OCI-LY7 (cell line): ENCODE data around the gene ACSS2. TPM values are rescaled to one million over a fixed set of nuclear protein-coding genes. Genes with fewer than 3 reads are reported as not detected.
A peak's percentile ranks its signal among the peaks of the same experiment; 100 is the strongest.

Experiments
- BruUV-seq: library from RNA; stranded (reverse); fragments of 400-500 nt; replicated peaks from 2 replicates; lab custom pipeline; 2021; lab: Mats Ljungman, UMichigan
- CTCF ChIA-PET: fragments of 300-600 bp; sonication (Branson Sonifier 250); formaldehyde crosslinking; loops from one replicate; lab custom pipeline; 2022; ENCODE audit warnings: antibody characterized with exemption; ENCODE audit not compliant: unreplicated experiment; lab: Charles Lee
- POLR2A ChIA-PET: fragments of 300-600 bp; sonication (Branson Sonifier 250); formaldehyde crosslinking; loops from one replicate; lab custom pipeline; 2022; ENCODE audit warnings: antibody characterized with exemption; lab: Charles Lee
- DNase-seq: peaks from one replicate; pipeline ENCODE4 v3.0.0-alpha.2; 2015; ENCODE audit warnings: low spot score
- H2AFZ ChIP-seq: fragments of 200-600 bp; sonication (generic), shearing (Covaris generic); 2 replicates; pipeline ENCODE4 v1.6.1; 2014; ENCODE audit warnings: mild to moderate bottlenecking, antibody characterized with exemption, low read length, moderate library complexity
- H3K27ac ChIP-seq: fragments of 200-600 bp; sonication (generic); 2 replicates; pipeline ENCODE4 v1.5.1; 2014; ENCODE audit warnings: mixed run types, low read depth, mild to moderate bottlenecking, moderate library complexity, low read length, inconsistent platforms; ENCODE audit not compliant: poor library complexity, severe bottlenecking
- H3K36me3 ChIP-seq: fragments of 200-600 bp; sonication (generic); 2 replicates; pipeline ENCODE4 v1.6.1; 2014; ENCODE audit warnings: mild to moderate bottlenecking, antibody characterized with exemption, low read length, moderate library complexity, mixed read lengths; ENCODE audit not compliant: insufficient read depth
- H3K4me1 ChIP-seq: fragments of 200-600 bp; sonication (generic); 2 replicates; pipeline ENCODE4 v1.5.1; 2014; ENCODE audit warnings: mild to moderate bottlenecking, low read length; ENCODE audit not compliant: insufficient read depth, poor library complexity, severe bottlenecking
- H3K4me2 ChIP-seq: fragments of 200-600 bp; sonication (generic); 2 replicates; pipeline ENCODE4 v1.6.1; 2014; ENCODE audit warnings: mild to moderate bottlenecking, low read length
- H3K4me3 ChIP-seq: fragments of 200-600 bp; sonication (generic); 2 replicates; pipeline ENCODE4 v1.5.1; 2014; ENCODE audit warnings: mild to moderate bottlenecking, low read depth, low read length; ENCODE audit not compliant: poor library complexity, severe bottlenecking
- H3K79me2 ChIP-seq: fragments of 200-600 bp; sonication (generic); 2 replicates; pipeline ENCODE4 v1.6.1; 2016; ENCODE audit warnings: low read depth, mild to moderate bottlenecking, low read length, moderate library complexity, mixed read lengths; ENCODE audit not compliant: insufficient read depth
- H3K9me2 ChIP-seq: fragments of 200-600 bp; sonication (generic); 2 replicates; pipeline ENCODE4 v1.6.1; 2016; ENCODE audit warnings: mild to moderate bottlenecking, low read length, mixed read lengths; ENCODE audit not compliant: insufficient read depth
- H3K9me3 ChIP-seq: fragments of 200-600 bp; sonication (generic); 2 replicates; pipeline ENCODE4 v1.6.1; 2014; ENCODE audit warnings: mild to moderate bottlenecking, mixed run types, low read length, mixed read lengths
- H4K20me1 ChIP-seq: fragments of 200-600 bp; sonication (generic); 2 replicates; pipeline ENCODE4 v1.6.1; 2014; ENCODE audit warnings: mild to moderate bottlenecking, antibody characterized with exemption, low read length, moderate library complexity, mixed read lengths; ENCODE audit not compliant: insufficient read depth
- CTCF ChIP-seq: fragments of 200-600 bp; sonication (generic); conservative IDR thresholded peaks from 2 replicates; pipeline ENCODE4 v1.5.1; 2014; ENCODE audit warnings: mild to moderate bottlenecking, antibody characterized with exemption, low read length, moderate library complexity, mixed read lengths
- EZH2phosphoT487 ChIP-seq: fragments of 200-600 bp; sonication (generic); IDR thresholded peaks from 2 replicates; pipeline ENCODE4 v1.6.1; 2018; ENCODE audit warnings: low read depth, borderline replicate concordance, mild to moderate bottlenecking, mixed run types, antibody characterized with exemption, low read length, moderate library complexity, mixed read lengths
- intact Hi-C: fragments of 100-400 bp; cut with micrococcal nuclease; formaldehyde crosslinking; loops from one replicate; pipeline ENCODE4 v1.10.0; 2022; ENCODE audit not compliant: unreplicated experiment
- total RNA-seq, 2 experiments: library from RNA; depleted of rRNA in 1 of 2; stranded (reverse); fragments of >200 nt in 1 of 2; shearing (Covaris generic) in 1 of 2; gene quantifications; 2 replicates each; pipeline ENCODE4 v1.2.3, GENCODE V29; 2014 to 2022

The ACSS2 gene
- total RNA-seq, 2 experiments from 2014 or later = 18.2 to 21.4 TPM

DNA sequence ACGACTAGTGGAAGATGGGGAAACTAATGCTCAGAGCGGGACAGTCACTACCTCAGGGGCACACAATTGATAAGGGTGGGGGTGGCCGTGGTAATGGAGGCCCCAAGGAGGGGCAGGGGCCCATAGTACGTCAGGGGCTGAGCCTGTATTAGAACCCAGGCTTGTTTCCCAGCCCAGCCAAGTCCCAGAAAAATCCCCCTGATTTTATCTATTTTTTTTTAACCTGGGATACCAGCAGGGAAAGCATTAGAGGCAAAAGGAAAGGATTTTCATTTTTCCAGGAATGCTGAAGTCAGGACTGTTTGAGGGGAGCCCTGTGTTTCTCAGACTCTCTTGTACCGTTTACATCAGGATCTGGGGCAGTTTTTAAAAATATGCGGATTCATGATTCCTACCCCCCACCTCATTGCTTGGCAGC is 79.6 kb downstream of the ACSS2 start:
- intact Hi-C loops = loop anchor here (10.0 kb wide), 1 partner anchor 139 kb away; the partner anchor contains the start of gene TRPC4AP
- ChIA-PET CTCF (interaction anchor here (0.5 to 1.5 kb wide), 6 partner anchors 76 to 322 kb away, joined by 3 to 14 read pairs (median 4); partner anchors contain the start of gene MMP24OS), POLR2A (interaction anchor here (0.6 to 2.5 kb wide), 10 partner anchors 12 to 247 kb away, joined by 3 to 7 read pairs (median 4); partner anchors contain the start of genes ACSS2 and GGT7)
- peaks cover 76% of the 10 kb centered on the region for H3K4me1 ChIP-seq
- H2AFZ ChIP-seq = peak overlapping the region; percentile 65
- DNase-seq = no peak
- no peaks in the 10 kb centered on the region for H3K9me2 ChIP-seq
- peak overlapping the region; percentile 78 for H3K4me3 ChIP-seq
- H3K79me2 ChIP-seq = peaks cover 8% of the 10 kb centered on the region; the same call in 1 of the 2 replicates
- H4K20me1 ChIP-seq = no peaks in the 10 kb centered on the region
- no TSS peak for BruUV-seq
- no peaks in the 10 kb centered on the region for H3K36me3 ChIP-seq
- peak overlapping the region; percentile 82 for H3K4me2 ChIP-seq
- TF ChIP-seq EZH2phosphoT487 (no peak), CTCF (peak; percentile 42; the same call in 1 of the 2 replicates)
- peak overlapping the region; percentile 61 for H3K27ac ChIP-seq
- no peaks in the 10 kb centered on the region for H3K9me3 ChIP-seq

DNA sequence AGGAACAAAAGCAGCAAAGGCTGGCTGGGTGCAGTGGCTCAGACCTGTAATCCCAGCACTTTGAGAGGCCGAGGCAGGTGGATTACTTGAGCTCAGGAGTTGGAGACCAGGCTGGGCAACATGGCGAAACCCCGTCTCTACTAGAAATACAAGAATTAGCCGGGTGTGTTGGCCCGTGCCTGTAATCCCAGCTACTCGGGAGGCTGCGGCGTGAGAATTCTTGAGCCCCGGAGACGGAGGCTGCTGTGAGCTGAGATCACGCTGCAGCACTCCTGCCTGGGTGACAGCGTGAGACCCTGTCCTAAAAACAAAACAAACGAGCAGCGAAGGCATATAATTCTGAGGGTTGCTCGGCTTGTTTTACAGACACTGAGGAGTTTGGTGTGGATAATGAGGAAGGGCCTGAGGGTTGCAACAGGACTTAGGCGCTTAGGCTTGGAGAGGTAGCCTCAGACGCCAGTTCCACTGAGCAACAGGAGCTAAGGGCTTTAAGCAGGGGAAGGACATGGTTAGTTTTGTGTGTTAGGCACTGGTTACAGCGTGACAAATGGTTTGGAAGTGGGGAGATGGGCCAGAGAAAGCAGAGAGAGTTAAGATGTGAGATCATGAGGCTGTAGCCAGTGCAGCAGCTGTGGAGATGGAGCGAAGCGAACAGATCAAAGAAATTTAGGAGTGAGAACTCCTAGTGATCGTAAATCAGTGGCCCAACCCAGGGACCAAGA is 80.5 kb downstream of the ACSS2 start:
- H3K27ac ChIP-seq = no peak overlapping the region
- CTCF ChIA-PET = interaction anchor here (1.0 to 1.5 kb wide), 2 partner anchors 82 to 83 kb away, joined by 4 to 14 read pairs; no protein-coding TSS in a partner anchor
- no peaks in the 10 kb centered on the region for H3K9me2 ChIP-seq
- intact Hi-C loops = loop anchor here (10.0 kb wide), 1 partner anchor 138 kb away; the partner anchor contains the start of gene TRPC4AP
- no TSS peak for BruUV-seq
- no peak for TF ChIP-seq CTCF
- H3K36me3 ChIP-seq = no peaks in the 10 kb centered on the region
- peaks cover 68% of the 10 kb centered on the region for H3K4me1 ChIP-seq
- H3K4me2 ChIP-seq = no peak overlapping the region
- peaks cover 8% of the 10 kb centered on the region; the same call in 1 of the 2 replicates for H3K79me2 ChIP-seq
- DNase-seq = no peak
- no peak overlapping the region for H3K4me3 ChIP-seq
- H2AFZ ChIP-seq = no peak overlapping the region
- no peaks in the 10 kb centered on the region for H4K20me1 ChIP-seq
- POLR2A ChIA-PET = interaction anchor here (0.6 to 2.5 kb wide), 3 partner anchors 13 to 824 kb away, joined by 3 to 7 read pairs (median 4); no protein-coding TSS in a partner anchor
- H3K9me3 ChIP-seq = no peaks in the 10 kb centered on the region

GRCh38 chr20:34964486-34964885 is 88.1 kb downstream of the ACSS2 start:
- H3K4me3 ChIP-seq = no peak overlapping the region
- no peak overlapping the region for H2AFZ ChIP-seq
- intact Hi-C loops = no loop called here
- ChIA-PET POLR2A (no interaction called here), CTCF (no interaction called here)
- DNase-seq = no peak
- BruUV-seq = no TSS peak
- no peaks in the 10 kb centered on the region for H3K9me2 ChIP-seq
- no peaks in the 10 kb centered on the region for H3K79me2 ChIP-seq
- no peaks in the 10 kb centered on the region for H4K20me1 ChIP-seq
- no peak overlapping the region for H3K4me2 ChIP-seq
- no peaks in the 10 kb centered on the region for H3K9me3 ChIP-seq
- peaks cover 5% of the 10 kb centered on the region for H3K4me1 ChIP-seq
- no peak for TF ChIP-seq EZH2phosphoT487
- no peak for TF ChIP-seq CTCF
- no peak overlapping the region for H3K27ac ChIP-seq
- H3K36me3 ChIP-seq = no peaks in the 10 kb centered on the region
